ENCODE results near the gene LINGO1. TPM values are rescaled to one million over a fixed set of nuclear protein-coding genes. Genes with fewer than 3 reads are reported as not detected.

Gene LINGO1
- total RNA-seq, 1 donor from 2014 or later, result 18.3 TPM

- no peak for DNase-seq (ENCODE audit: low spot score in 2 of 2)
- Histone ChIP-seq H3K27ac (no peak overlapping the region), H3K36me3 (no peaks in the 10 kb centered on the region), H3K27me3 (no peaks in the 10 kb centered on the region), H3K4me1 (no peaks in the 10 kb centered on the region), H3K4me3 (no peak overlapping the region), H3K9me3 (no peaks in the 10 kb centered on the region)
- intact Hi-C loops (cut with DNase I), result no loop called here
- TF ChIP-seq CTCF (IDR thresholded peaks at IDR 0.05), result no peak
These were observed 26.9 kb upstream of the LINGO1 start for GRCh38 chr15:77659350-77660321.

GRCh38 chr15:77658304-77658703 lies 25.6 kb upstream of the LINGO1 start:
- no peaks in the 10 kb centered on the region for H3K36me3 ChIP-seq
- no peaks in the 10 kb centered on the region for H3K27me3 ChIP-seq
- no peak for DNase-seq (ENCODE audit: low spot score in 2 of 2)
- H3K9me3 ChIP-seq, result peaks cover 0 to 3% of the 10 kb centered on the region in 2 donors
- intact Hi-C loops (cut with DNase I), result no loop called here
- no peak overlapping the region for H3K27ac ChIP-seq
- no peak overlapping the region for H3K4me3 ChIP-seq
- H3K4me1 ChIP-seq, result no peaks in the 10 kb centered on the region
- no peak for TF ChIP-seq CTCF (IDR thresholded peaks at IDR 0.05)

- intact Hi-C loops (cut with DNase I), result no loop called here
- no peaks in the 10 kb centered on the region for H3K36me3 ChIP-seq
- no peak overlapping the region for H3K4me3 ChIP-seq
- no peaks in the 10 kb centered on the region for H3K27me3 ChIP-seq
- H3K4me1 ChIP-seq, result no peaks in the 10 kb centered on the region
- TF ChIP-seq CTCF (IDR thresholded peaks at IDR 0.05), result no peak
- H3K27ac ChIP-seq, result no peak overlapping the region
- peaks cover 0 to 3% of the 10 kb centered on the region in 2 donors for H3K9me3 ChIP-seq
- no peak for DNase-seq (ENCODE audit: low spot score in 2 of 2)
These were observed 25.0 kb upstream of the LINGO1 start for GRCh38 chr15:77657634-77658238.

GRCh38 chr15:77656294-77656693 lies 23.6 kb upstream of the LINGO1 start:
- Histone ChIP-seq H3K27ac (no peak overlapping the region), H3K27me3 (no peaks in the 10 kb centered on the region)
- DNase-seq (ENCODE audit: low spot score in 2 of 2), result no peak

GRCh38 chr15:77654975-77655374 lies 22.3 kb upstream of the LINGO1 start:
- intact Hi-C loops (cut with DNase I), result no loop called here
- Histone ChIP-seq H3K27ac (no peak overlapping the region), H3K4me3 (no peak overlapping the region), H3K9me3 (peaks cover 0 to 3% of the 10 kb centered on the region in 2 donors), H3K4me1 (no peaks in the 10 kb centered on the region), H3K36me3 (no peaks in the 10 kb centered on the region), H3K27me3 (no peaks in the 10 kb centered on the region)
- DNase-seq (ENCODE audit: low spot score in 2 of 2), result no peak
- no peak for TF ChIP-seq CTCF (IDR thresholded peaks at IDR 0.05)

More at GRCh38 chr15:77656294-77656693, 23.6 kb upstream of the LINGO1 start:
- Histone ChIP-seq H3K9me3 (peaks cover 0 to 3% of the 10 kb centered on the region in 2 donors), H3K36me3 (no peaks in the 10 kb centered on the region), H3K4me1 (no peaks in the 10 kb centered on the region), H3K4me3 (no peak overlapping the region)
- intact Hi-C loops (cut with DNase I), result no loop called here
- no peak for TF ChIP-seq CTCF (IDR thresholded peaks at IDR 0.05)

All from ascending aorta (tissue), 2 donors.